GM23248 (cell line): ENCODE data around the gene PDE4B.

ENCODE experiments used
- EZH2 ChIP-seq: fragments of 200-600 bp; sonication (generic); IDR thresholded peaks from 2 replicates; pipeline ENCODE4 v1.6.1; 2018; ENCODE audit warnings: antibody characterized with exemption, mild to moderate bottlenecking; ENCODE audit not compliant: insufficient read depth, poor library complexity, severe bottlenecking
- EZH2phosphoT487 ChIP-seq: fragments of 200-600 bp; sonication (generic); IDR thresholded peaks from 2 replicates; pipeline ENCODE4 v1.6.1; 2018; ENCODE audit warnings: antibody characterized with exemption, moderate library complexity, mild to moderate bottlenecking, low read depth; ENCODE audit not compliant: insufficient read depth

- TF ChIP-seq EZH2 (no peak), EZH2phosphoT487 (no peak)
Measured at GRCh38 chr1:65953170-65953569, 160.5 kb downstream of the PDE4B start.
